ENCODE results near the gene GRIK4.

GRIK4 gene

GRCh38 chr11:120663142-120663541 is 151.6 kb downstream of the GRIK4 start:
- Histone ChIP-seq H3K36me3 (ENCODE audit: control insufficient read depth in 2 of 2, insufficient read depth in 2 of 2, low read length in 2 of 2) (no peaks in the 10 kb centered on the region), H3K27me3 (ENCODE audit: control insufficient read depth in 2 of 2, insufficient read depth in 2 of 2, low read length in 2 of 2) (peaks cover 3 to 5% of the 10 kb centered on the region in 2 donors), H3K9me3 (ENCODE audit: control insufficient read depth in 2 of 2, low read length in 2 of 2) (no peaks in the 10 kb centered on the region), H3K27ac (ENCODE audit: low read depth in 2 of 2, low read length in 2 of 2) (no peak overlapping the region), H3K9ac (ENCODE audit: low read depth in 1 of 2, low read length in 2 of 2) (no peak overlapping the region), H3K4me3 (ENCODE audit: low read length in 2 of 2) (no peak overlapping the region), H3K4me1 (ENCODE audit: control insufficient read depth in 2 of 2, insufficient read depth in 2 of 2, low read length in 2 of 2) (no peaks in the 10 kb centered on the region)

GRCh38 chr11:120666121-120666639 is 154.6 kb downstream of the GRIK4 start:
- H3K27me3 ChIP-seq (ENCODE audit: control insufficient read depth in 2 of 2, insufficient read depth in 2 of 2, low read length in 2 of 2), result peaks cover 3% of the 10 kb centered on the region in 2 donors

GRCh38 chr11:120667281-120667680 is 155.7 kb downstream of the GRIK4 start:
- H3K27ac ChIP-seq (ENCODE audit: low read depth in 2 of 2, low read length in 2 of 2), result no peak overlapping the region
- H3K4me1 ChIP-seq (ENCODE audit: control insufficient read depth in 2 of 2, insufficient read depth in 2 of 2, low read length in 2 of 2), result no peaks in the 10 kb centered on the region
- peaks cover 3% of the 10 kb centered on the region in 2 donors for H3K27me3 ChIP-seq (ENCODE audit: control insufficient read depth in 2 of 2, insufficient read depth in 2 of 2, low read length in 2 of 2)
- no peak overlapping the region for H3K4me3 ChIP-seq (ENCODE audit: low read length in 2 of 2)
- H3K36me3 ChIP-seq (ENCODE audit: control insufficient read depth in 2 of 2, insufficient read depth in 2 of 2, low read length in 2 of 2), result no peaks in the 10 kb centered on the region
- H3K9ac ChIP-seq (ENCODE audit: low read depth in 1 of 2, low read length in 2 of 2), result no peak overlapping the region
- no peaks in the 10 kb centered on the region for H3K9me3 ChIP-seq (ENCODE audit: control insufficient read depth in 2 of 2, low read length in 2 of 2)

More at GRCh38 chr11:120666121-120666639, 154.6 kb downstream of the GRIK4 start:
- Histone ChIP-seq H3K36me3 (ENCODE audit: control insufficient read depth in 2 of 2, insufficient read depth in 2 of 2, low read length in 2 of 2) (no peaks in the 10 kb centered on the region), H3K4me1 (ENCODE audit: control insufficient read depth in 2 of 2, insufficient read depth in 2 of 2, low read length in 2 of 2) (no peaks in the 10 kb centered on the region), H3K4me3 (ENCODE audit: low read length in 2 of 2) (no peak overlapping the region), H3K9ac (ENCODE audit: low read depth in 1 of 2, low read length in 2 of 2) (no peak overlapping the region), H3K9me3 (ENCODE audit: control insufficient read depth in 2 of 2, low read length in 2 of 2) (no peaks in the 10 kb centered on the region), H3K27ac (ENCODE audit: low read depth in 2 of 2, low read length in 2 of 2) (no peak overlapping the region)

- Histone ChIP-seq H3K9ac (ENCODE audit: low read depth in 1 of 2, low read length in 2 of 2) (no peak overlapping the region), H3K4me1 (ENCODE audit: control insufficient read depth in 2 of 2, insufficient read depth in 2 of 2, low read length in 2 of 2) (no peaks in the 10 kb centered on the region), H3K27ac (ENCODE audit: low read depth in 2 of 2, low read length in 2 of 2) (no peak overlapping the region), H3K27me3 (ENCODE audit: control insufficient read depth in 2 of 2, insufficient read depth in 2 of 2, low read length in 2 of 2) (peaks cover 3% of the 10 kb centered on the region in 2 donors), H3K4me3 (ENCODE audit: low read length in 2 of 2) (no peak overlapping the region), H3K9me3 (ENCODE audit: control insufficient read depth in 2 of 2, low read length in 2 of 2) (no peaks in the 10 kb centered on the region), H3K36me3 (ENCODE audit: control insufficient read depth in 2 of 2, insufficient read depth in 2 of 2, low read length in 2 of 2) (no peaks in the 10 kb centered on the region)
These were observed 156.4 kb downstream of the GRIK4 start for GRCh38 chr11:120667934-120668333.

- H3K4me1 ChIP-seq (ENCODE audit: control insufficient read depth in 2 of 2, insufficient read depth in 2 of 2, low read length in 2 of 2), result no peaks in the 10 kb centered on the region
- H3K9ac ChIP-seq (ENCODE audit: low read depth in 1 of 2, low read length in 2 of 2), result no peak overlapping the region
- peaks cover 3% of the 10 kb centered on the region in 2 donors for H3K27me3 ChIP-seq (ENCODE audit: control insufficient read depth in 2 of 2, insufficient read depth in 2 of 2, low read length in 2 of 2)
These were observed 157.0 kb downstream of the GRIK4 start for GRCh38 chr11:120668537-120668936.

GRCh38 chr11:120674542-120674941 is 163.0 kb downstream of the GRIK4 start:
- Histone ChIP-seq H3K36me3 (ENCODE audit: control insufficient read depth in 2 of 2, insufficient read depth in 2 of 2, low read length in 2 of 2) (no peaks in the 10 kb centered on the region), H3K4me1 (ENCODE audit: control insufficient read depth in 2 of 2, insufficient read depth in 2 of 2, low read length in 2 of 2) (no peaks in the 10 kb centered on the region), H3K4me3 (ENCODE audit: low read length in 2 of 2) (no peak overlapping the region), H3K9ac (ENCODE audit: low read depth in 1 of 2, low read length in 2 of 2) (no peak overlapping the region), H3K27me3 (ENCODE audit: control insufficient read depth in 2 of 2, insufficient read depth in 2 of 2, low read length in 2 of 2) (no peaks in the 10 kb centered on the region), H3K27ac (ENCODE audit: low read depth in 2 of 2, low read length in 2 of 2) (no peak overlapping the region), H3K9me3 (ENCODE audit: control insufficient read depth in 2 of 2, low read length in 2 of 2) (no peaks in the 10 kb centered on the region)

More at GRCh38 chr11:120668537-120668936, 157.0 kb downstream of the GRIK4 start:
- H3K27ac ChIP-seq (ENCODE audit: low read depth in 2 of 2, low read length in 2 of 2), result no peak overlapping the region
- H3K36me3 ChIP-seq (ENCODE audit: control insufficient read depth in 2 of 2, insufficient read depth in 2 of 2, low read length in 2 of 2), result no peaks in the 10 kb centered on the region
- no peak overlapping the region for H3K4me3 ChIP-seq (ENCODE audit: low read length in 2 of 2)
- H3K9me3 ChIP-seq (ENCODE audit: control insufficient read depth in 2 of 2, low read length in 2 of 2), result no peaks in the 10 kb centered on the region

GRCh38 chr11:120675171-120675570 is 163.6 kb downstream of the GRIK4 start:
- no peak overlapping the region for H3K9ac ChIP-seq (ENCODE audit: low read depth in 1 of 2, low read length in 2 of 2)
- H3K27me3 ChIP-seq (ENCODE audit: control insufficient read depth in 2 of 2, insufficient read depth in 2 of 2, low read length in 2 of 2), result no peaks in the 10 kb centered on the region
- no peaks in the 10 kb centered on the region for H3K36me3 ChIP-seq (ENCODE audit: control insufficient read depth in 2 of 2, insufficient read depth in 2 of 2, low read length in 2 of 2)
- no peaks in the 10 kb centered on the region for H3K9me3 ChIP-seq (ENCODE audit: control insufficient read depth in 2 of 2, low read length in 2 of 2)
- no peaks in the 10 kb centered on the region for H3K4me1 ChIP-seq (ENCODE audit: control insufficient read depth in 2 of 2, insufficient read depth in 2 of 2, low read length in 2 of 2)
- H3K27ac ChIP-seq (ENCODE audit: low read depth in 2 of 2, low read length in 2 of 2), result no peak overlapping the region
- H3K4me3 ChIP-seq (ENCODE audit: low read length in 2 of 2), result no peak overlapping the region

- no peaks in the 10 kb centered on the region for H3K9me3 ChIP-seq (ENCODE audit: control insufficient read depth in 2 of 2, low read length in 2 of 2)
- no peaks in the 10 kb centered on the region for H3K36me3 ChIP-seq (ENCODE audit: control insufficient read depth in 2 of 2, insufficient read depth in 2 of 2, low read length in 2 of 2)
- no peak overlapping the region for H3K4me3 ChIP-seq (ENCODE audit: low read length in 2 of 2)
- no peak overlapping the region for H3K9ac ChIP-seq (ENCODE audit: low read depth in 1 of 2, low read length in 2 of 2)
- no peaks in the 10 kb centered on the region for H3K4me1 ChIP-seq (ENCODE audit: control insufficient read depth in 2 of 2, insufficient read depth in 2 of 2, low read length in 2 of 2)
- no peak overlapping the region for H3K27ac ChIP-seq (ENCODE audit: low read depth in 2 of 2, low read length in 2 of 2)
- H3K27me3 ChIP-seq (ENCODE audit: control insufficient read depth in 2 of 2, insufficient read depth in 2 of 2, low read length in 2 of 2), result no peaks in the 10 kb centered on the region
These were observed 165.4 kb downstream of the GRIK4 start for GRCh38 chr11:120676991-120677390.

- no peaks in the 10 kb centered on the region for H3K36me3 ChIP-seq (ENCODE audit: control insufficient read depth in 2 of 2, insufficient read depth in 2 of 2, low read length in 2 of 2)
- H3K27ac ChIP-seq (ENCODE audit: low read depth in 2 of 2, low read length in 2 of 2), result no peak overlapping the region
- H3K9me3 ChIP-seq (ENCODE audit: control insufficient read depth in 2 of 2, low read length in 2 of 2), result no peaks in the 10 kb centered on the region
- H3K4me1 ChIP-seq (ENCODE audit: control insufficient read depth in 2 of 2, insufficient read depth in 2 of 2, low read length in 2 of 2), result no peaks in the 10 kb centered on the region
- H3K4me3 ChIP-seq (ENCODE audit: low read length in 2 of 2), result no peak overlapping the region
- H3K27me3 ChIP-seq (ENCODE audit: control insufficient read depth in 2 of 2, insufficient read depth in 2 of 2, low read length in 2 of 2), result no peaks in the 10 kb centered on the region
- no peak overlapping the region for H3K9ac ChIP-seq (ENCODE audit: low read depth in 1 of 2, low read length in 2 of 2)
These were observed 168.8 kb downstream of the GRIK4 start for GRCh38 chr11:120680322-120680721.

- no peak overlapping the region for H3K4me3 ChIP-seq (ENCODE audit: low read length in 2 of 2)
- H3K9ac ChIP-seq (ENCODE audit: low read depth in 1 of 2, low read length in 2 of 2), result no peak overlapping the region
- H3K9me3 ChIP-seq (ENCODE audit: control insufficient read depth in 2 of 2, low read length in 2 of 2), result no peaks in the 10 kb centered on the region
- no peak overlapping the region for H3K27ac ChIP-seq (ENCODE audit: low read depth in 2 of 2, low read length in 2 of 2)
- no peaks in the 10 kb centered on the region for H3K36me3 ChIP-seq (ENCODE audit: control insufficient read depth in 2 of 2, insufficient read depth in 2 of 2, low read length in 2 of 2)
- H3K4me1 ChIP-seq (ENCODE audit: control insufficient read depth in 2 of 2, insufficient read depth in 2 of 2, low read length in 2 of 2), result no peaks in the 10 kb centered on the region
- H3K27me3 ChIP-seq (ENCODE audit: control insufficient read depth in 2 of 2, insufficient read depth in 2 of 2, low read length in 2 of 2), result no peaks in the 10 kb centered on the region
These were observed 170.1 kb downstream of the GRIK4 start for GRCh38 chr11:120681434-120682331.

Measured in mucosa of rectum (tissue), 2 donors.